Activated naive CD4-positive, alpha-beta T cell treated with anti-CD3 and anti-CD28 coated beads for 36 hours (primary cell): ENCODE results near the gene DTX3L. TPM values are rescaled to one million over a fixed set of nuclear protein-coding genes. Genes with fewer than 3 reads are reported as not detected.

ENCODE experiments used
- CTCF ChIA-PET: fragments of 350-600 bp; sonication (Branson Sonifier 250); formaldehyde crosslinking; loops from one replicate; lab custom pipeline; 2021; ENCODE audit warnings: antibody characterized with exemption; lab: Charles Lee
- DNase-seq: peaks from one replicate; pipeline ENCODE4 v3.0.0-alpha.2; 2020
- H3K27ac Mint-ChIP-seq: one replicate; pipeline ENCODE4 v1.8.0; 2021; ENCODE audit warnings: mild to moderate bottlenecking, mixed read lengths
- H3K27me3 Mint-ChIP-seq: one replicate; pipeline ENCODE4 v1.8.0; 2021; ENCODE audit warnings: low read depth, mixed read lengths
- H3K36me3 Mint-ChIP-seq: one replicate; pipeline ENCODE4 v1.8.0; 2021; ENCODE audit warnings: low read depth, mixed read lengths
- H3K4me1 Mint-ChIP-seq: one replicate; pipeline ENCODE4 v1.8.0; 2021; ENCODE audit warnings: low read depth, mixed read lengths
- H3K4me3 Mint-ChIP-seq: one replicate; pipeline ENCODE4 v1.8.0; 2021; ENCODE audit warnings: mild to moderate bottlenecking, moderate library complexity, mixed read lengths
- H3K9me3 Mint-ChIP-seq: one replicate; pipeline ENCODE4 v1.8.0; 2021; ENCODE audit warnings: mixed read lengths
- intact Hi-C: fragments of 100-400 bp; cut with micrococcal nuclease; formaldehyde crosslinking; loops from one replicate; pipeline ENCODE4 v1.15.1; 2023
- total RNA-seq, 2 experiments: library from RNA; stranded (reverse); gene quantifications; one replicate each; pipeline ENCODE4 v1.2.3, GENCODE V29; 2021

Gene DTX3L
- total RNA-seq = 10 to 100 TPM; 22.3 to 24.5 TPM

DNA sequence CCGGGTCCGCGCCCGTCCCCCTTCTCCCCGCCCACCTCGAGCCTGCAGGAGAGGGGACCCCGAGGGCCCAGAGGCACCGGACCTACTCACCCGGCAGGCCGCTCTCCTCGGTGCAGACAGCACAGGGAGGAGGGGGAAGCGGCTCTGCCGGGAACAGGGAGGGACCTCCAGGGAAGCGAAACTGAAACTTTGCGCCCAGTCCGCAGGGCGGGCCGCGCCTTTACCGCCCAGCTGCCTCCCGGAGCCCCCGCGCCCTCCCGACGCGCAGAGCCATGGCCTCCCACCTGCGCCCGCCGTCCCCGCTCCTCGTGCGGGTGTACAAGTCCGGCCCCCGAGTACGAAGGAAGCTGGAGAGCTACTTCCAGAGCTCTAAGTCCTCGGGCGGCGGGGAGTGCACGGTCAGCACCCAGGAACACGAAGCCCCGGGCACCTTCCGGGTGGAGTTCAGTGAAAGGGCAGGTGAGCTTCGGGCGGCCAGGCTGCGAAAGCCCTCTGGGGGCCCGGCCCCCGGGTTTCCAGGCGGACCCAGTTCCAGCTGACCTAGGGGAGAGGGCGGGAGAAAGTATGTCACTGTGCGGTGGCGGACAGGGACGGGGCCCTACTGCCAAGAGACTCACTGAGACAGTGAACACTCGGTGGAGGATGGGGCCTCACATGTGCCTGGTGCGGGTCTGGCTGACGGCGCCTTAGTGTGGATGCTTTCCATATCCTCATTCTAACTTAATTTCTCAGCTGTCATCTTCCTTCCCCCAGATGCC is at the start of gene DTX3L, which contains the start of gene PARP9:
TSS of gene DTX3L (plus strand) at position 184 of the 758 bp plus-strand sequence. CDS start at position 273, 89 bp downstream.
TSS of gene PARP9 (minus strand) at position 146 of the 758 bp plus-strand sequence. CDS start 4,680 bp downstream, outside the sequence.
- peak within 1 kb of the TSS; percentile 87 for H3K4me3 Mint-ChIP-seq
- peaks cover 41% of the 10 kb centered on the region for H3K36me3 Mint-ChIP-seq
- CTCF ChIA-PET = interaction anchor here (0.9 to 2.6 kb wide), 3 partner anchors 10 to 115 kb away, joined by 3 to 28 read pairs (median 4); no protein-coding TSS in a partner anchor
- peaks cover 70% of the 10 kb centered on the region for H3K4me1 Mint-ChIP-seq
- no peaks in the 10 kb centered on the region for H3K9me3 Mint-ChIP-seq
- H3K27ac Mint-ChIP-seq = peak within 1 kb of the TSS; percentile 93
- peak; percentile 75 for DNase-seq
- intact Hi-C loops = loop anchor here (1.0 to 10.0 kb wide), 6 partner anchors 12 to 640 kb away; partner anchors contain the start of genes HSPBAP1, SEC22A and WDR5B
- H3K27me3 Mint-ChIP-seq = no peaks in the 10 kb centered on the region

DNA sequence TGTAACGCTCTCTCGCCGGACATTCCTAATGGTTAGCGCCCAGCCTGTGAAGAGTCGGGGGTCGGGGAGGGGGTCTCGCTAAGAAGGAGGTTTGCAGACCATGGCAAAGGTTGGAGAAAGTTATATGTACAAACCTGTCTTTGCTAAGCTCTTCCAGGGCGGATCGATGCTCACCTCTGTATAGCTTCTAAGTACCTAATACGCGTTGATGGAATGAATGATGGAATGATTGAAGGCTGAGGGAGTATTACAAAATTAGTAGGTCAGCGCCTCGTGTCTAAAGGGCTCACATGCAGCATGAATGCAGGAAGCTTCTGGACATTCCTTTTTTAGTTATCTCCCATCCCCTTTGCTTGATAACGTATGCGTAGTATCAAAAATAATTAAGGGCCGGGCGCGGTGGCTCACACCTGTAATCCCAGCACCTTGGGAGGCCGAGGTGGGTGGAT is 49.1 kb upstream of the DTX3L start:
- H3K9me3 Mint-ChIP-seq = peaks cover under 1% of the 10 kb centered on the region
- intact Hi-C loops = loop anchor here (2.0 to 10.0 kb wide), 3 partner anchors 56 to 410 kb away; no protein-coding TSS in a partner anchor
- peak overlapping the region; percentile 73 for H3K4me3 Mint-ChIP-seq
- peak overlapping the region; percentile 75 for H3K27ac Mint-ChIP-seq
- peaks cover 40% of the 10 kb centered on the region for H3K4me1 Mint-ChIP-seq
- H3K36me3 Mint-ChIP-seq = peaks cover 3% of the 10 kb centered on the region
- no peaks in the 10 kb centered on the region for H3K27me3 Mint-ChIP-seq
- CTCF ChIA-PET = no interaction called here
- DNase-seq = no peak

- Mint-ChIP-seq H3K4me3 (no peak overlapping the region), H3K9me3 (no peaks in the 10 kb centered on the region), H3K27me3 (no peaks in the 10 kb centered on the region), H3K36me3 (peaks cover under 1% of the 10 kb centered on the region), H3K27ac (no peak overlapping the region), H3K4me1 (peaks cover 36% of the 10 kb centered on the region)
- CTCF ChIA-PET = no interaction called here
- intact Hi-C loops = loop anchor here (2.0 to 10.0 kb wide), 3 partner anchors 57 to 411 kb away; no protein-coding TSS in a partner anchor
- DNase-seq = no peak
Measured at GRCh38 chr3:122515870-122516269, 48.3 kb upstream of the DTX3L start.

GRCh38 chr3:122516846-122517360 is 47.2 kb upstream of the DTX3L start:
- intact Hi-C loops = loop anchor here (10.0 kb wide), 1 partner anchor 412 kb away; no protein-coding TSS in a partner anchor
- no peak overlapping the region for H3K27ac Mint-ChIP-seq
- H3K4me1 Mint-ChIP-seq = peaks cover 26% of the 10 kb centered on the region
- H3K9me3 Mint-ChIP-seq = no peaks in the 10 kb centered on the region
- no peaks in the 10 kb centered on the region for H3K27me3 Mint-ChIP-seq
- DNase-seq = no peak
- no peak overlapping the region for H3K4me3 Mint-ChIP-seq
- CTCF ChIA-PET = no interaction called here
- H3K36me3 Mint-ChIP-seq = no peaks in the 10 kb centered on the region

GRCh38 chr3:122519693-122520092 is 44.4 kb upstream of the DTX3L start:
- H3K4me3 Mint-ChIP-seq = no peak overlapping the region
- peaks cover 11% of the 10 kb centered on the region for H3K4me1 Mint-ChIP-seq
- H3K9me3 Mint-ChIP-seq = no peaks in the 10 kb centered on the region
- CTCF ChIA-PET = no interaction called here
- intact Hi-C loops = loop anchor here (10.0 kb wide), 1 partner anchor 415 kb away; no protein-coding TSS in a partner anchor
- H3K27me3 Mint-ChIP-seq = no peaks in the 10 kb centered on the region
- H3K27ac Mint-ChIP-seq = no peak overlapping the region
- no peaks in the 10 kb centered on the region for H3K36me3 Mint-ChIP-seq
- no peak for DNase-seq

DNA sequence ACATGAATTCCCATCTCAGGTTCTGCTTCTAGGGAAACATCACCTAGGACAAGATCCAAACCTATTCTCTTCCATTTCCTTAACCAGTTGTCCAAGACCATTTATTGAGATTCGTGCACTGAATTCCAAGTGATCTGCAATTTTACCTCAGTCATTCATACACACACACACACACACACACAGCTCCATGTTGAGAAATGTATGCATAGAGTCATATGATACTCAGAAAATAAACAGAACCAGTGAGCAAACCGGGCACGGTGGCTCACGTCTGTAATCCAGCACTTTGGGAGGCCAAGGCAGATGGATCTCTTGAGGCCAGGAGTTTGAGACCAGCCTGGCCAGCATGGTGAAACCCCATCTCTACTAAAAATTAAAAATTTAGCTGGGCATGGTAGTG is 43.3 kb upstream of the DTX3L start:
- CTCF ChIA-PET = interaction anchor here (0.7 kb wide), 1 partner anchor 16 kb away, joined by 4 read pairs; no protein-coding TSS in a partner anchor

DNA sequence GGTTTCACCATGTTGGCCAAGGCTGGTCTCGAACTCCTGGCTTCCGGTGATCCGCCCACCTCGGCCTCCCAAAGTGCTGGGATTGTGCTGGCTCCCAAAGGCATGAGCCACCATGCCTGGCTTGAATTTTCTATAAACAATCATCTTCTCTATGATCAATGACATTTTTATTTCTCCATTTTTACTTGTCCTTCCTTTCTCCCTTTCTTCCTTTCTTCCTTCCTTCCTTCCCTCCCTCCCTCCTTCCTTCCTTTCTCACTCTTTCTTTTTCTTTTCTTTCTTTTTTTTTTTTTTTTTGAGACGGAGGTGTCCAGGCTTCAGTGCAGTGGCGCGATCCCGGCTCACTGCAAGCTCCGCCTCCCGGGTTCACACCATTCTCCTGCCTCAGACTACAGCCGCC is 40.8 kb upstream of the DTX3L start:
- intact Hi-C loops = no loop called here
- no peaks in the 10 kb centered on the region for H3K9me3 Mint-ChIP-seq

More for the DNA sequence above, 43.3 kb upstream of the DTX3L start:
- H3K27ac Mint-ChIP-seq = no peak overlapping the region
- intact Hi-C loops = no loop called here
- no peaks in the 10 kb centered on the region for H3K36me3 Mint-ChIP-seq
- no peaks in the 10 kb centered on the region for H3K27me3 Mint-ChIP-seq
- peaks cover 11% of the 10 kb centered on the region for H3K4me1 Mint-ChIP-seq
- no peak overlapping the region for H3K4me3 Mint-ChIP-seq
- no peaks in the 10 kb centered on the region for H3K9me3 Mint-ChIP-seq
- DNase-seq = no peak

DNA sequence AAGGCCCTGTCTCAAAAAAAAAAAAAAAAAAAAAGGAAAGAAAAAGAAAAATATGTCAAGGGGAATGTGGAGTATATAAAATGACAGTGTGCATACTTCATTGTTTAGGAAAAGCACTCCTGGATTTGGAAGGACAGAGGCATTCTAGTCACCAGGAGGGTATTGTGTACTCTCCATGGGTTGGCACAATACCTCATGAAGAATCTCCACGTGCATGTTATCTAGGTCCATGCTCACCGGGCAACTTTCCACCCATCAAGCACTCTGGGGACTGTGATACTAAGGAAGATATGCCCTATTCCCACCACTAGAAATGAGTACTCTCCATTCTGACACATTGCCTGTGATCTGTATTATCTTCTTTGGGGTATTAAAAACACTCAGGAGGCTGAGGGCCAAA is 34.0 kb upstream of the DTX3L start:
- Mint-ChIP-seq H3K36me3 (peaks cover 37% of the 10 kb centered on the region), H3K4me1 (peaks cover 34% of the 10 kb centered on the region), H3K4me3 (no peak overlapping the region), H3K27ac (no peak overlapping the region), H3K27me3 (no peaks in the 10 kb centered on the region), H3K9me3 (no peaks in the 10 kb centered on the region)
- CTCF ChIA-PET = no interaction called here
- intact Hi-C loops = loop anchor here (10.0 kb wide), 1 partner anchor 675 kb away; the partner anchor contains the start of gene SEC22A
- DNase-seq = no peak

More for the DNA sequence above, 40.8 kb upstream of the DTX3L start:
- DNase-seq = no peak
- no peak overlapping the region for H3K27ac Mint-ChIP-seq
- H3K4me3 Mint-ChIP-seq = no peak overlapping the region
- no peaks in the 10 kb centered on the region for H3K27me3 Mint-ChIP-seq
- peaks cover 11% of the 10 kb centered on the region for H3K4me1 Mint-ChIP-seq
- CTCF ChIA-PET = no interaction called here
- H3K36me3 Mint-ChIP-seq = no peaks in the 10 kb centered on the region

DNA sequence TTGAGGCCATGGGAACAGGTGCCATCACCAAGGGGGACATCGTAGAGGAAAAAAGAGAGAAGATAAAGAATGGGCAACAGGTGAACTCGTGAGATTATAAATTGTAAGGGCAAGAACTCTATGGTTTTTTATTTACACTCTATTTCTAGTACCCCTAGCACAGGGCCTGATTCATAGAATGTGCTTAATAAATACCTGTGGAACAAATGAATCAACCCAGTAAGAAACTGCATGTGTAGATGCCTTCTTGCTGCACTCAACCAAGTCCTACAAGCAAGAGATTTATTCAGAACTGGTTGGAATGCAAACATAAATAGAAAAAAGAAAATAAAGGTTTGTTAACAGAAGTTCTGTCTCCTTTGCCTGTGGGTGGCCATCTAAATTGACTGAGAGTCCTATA is 30.7 kb upstream of the DTX3L start:
- no peak for DNase-seq
- Mint-ChIP-seq H3K4me3 (no peak overlapping the region), H3K36me3 (peaks cover 44% of the 10 kb centered on the region), H3K27ac (no peak overlapping the region), H3K9me3 (no peaks in the 10 kb centered on the region), H3K27me3 (no peaks in the 10 kb centered on the region), H3K4me1 (peaks cover 35% of the 10 kb centered on the region)
- CTCF ChIA-PET = no interaction called here
- intact Hi-C loops = loop anchor here (1.0 to 10.0 kb wide), 4 partner anchors 19 to 671 kb away; partner anchors contain the start of genes KPNA1, SEC22A and WDR5B

- Mint-ChIP-seq H3K4me3 (no peak overlapping the region), H3K36me3 (peaks cover 46% of the 10 kb centered on the region), H3K27ac (peak overlapping the region; percentile 28), H3K27me3 (no peaks in the 10 kb centered on the region), H3K4me1 (peaks cover 35% of the 10 kb centered on the region), H3K9me3 (no peaks in the 10 kb centered on the region)
- CTCF ChIA-PET = interaction anchor here (0.6 to 1.6 kb wide), 3 partner anchors 24 to 145 kb away, joined by 3 to 4 read pairs (median 3); no protein-coding TSS in a partner anchor
- DNase-seq = peak; percentile 77
- intact Hi-C loops = loop anchor here (1.0 to 10.0 kb wide), 8 partner anchors 20 to 671 kb away; partner anchors contain the start of genes KPNA1, SEC22A and WDR5B
Measured at GRCh38 chr3:122533931-122534334, 30.2 kb upstream of the DTX3L start.

GRCh38 chr3:122535964-122536631 is 28.0 kb upstream of the DTX3L start:
- H3K4me1 Mint-ChIP-seq = peaks cover 40% of the 10 kb centered on the region
- peaks cover 48% of the 10 kb centered on the region for H3K36me3 Mint-ChIP-seq
- no peak overlapping the region for H3K27ac Mint-ChIP-seq
- no peaks in the 10 kb centered on the region for H3K9me3 Mint-ChIP-seq
- no peak overlapping the region for H3K4me3 Mint-ChIP-seq
- H3K27me3 Mint-ChIP-seq = no peaks in the 10 kb centered on the region
- CTCF ChIA-PET = interaction anchor here (1.3 kb wide), 1 partner anchor 143 kb away, joined by 4 read pairs; no protein-coding TSS in a partner anchor
- intact Hi-C loops = loop anchor here (2.0 to 10.0 kb wide), 2 partner anchors 77 to 669 kb away; partner anchors contain the start of gene SEC22A
- no peak for DNase-seq
